ENCODE measurements around the gene CXCR5. TPM values are rescaled to one million over a fixed set of nuclear protein-coding genes. Genes with fewer than 3 reads are reported as not detected.

CXCR5 gene
- total RNA-seq (not detected in 2 replicates), polyA plus RNA-seq (not detected in 2 replicates), polyA minus RNA-seq (ENCODE audit: low replicate concordance) (not detected in 2 replicates)
- polyA plus RNA-seq (2012): not detected in 2 replicates

DNA sequence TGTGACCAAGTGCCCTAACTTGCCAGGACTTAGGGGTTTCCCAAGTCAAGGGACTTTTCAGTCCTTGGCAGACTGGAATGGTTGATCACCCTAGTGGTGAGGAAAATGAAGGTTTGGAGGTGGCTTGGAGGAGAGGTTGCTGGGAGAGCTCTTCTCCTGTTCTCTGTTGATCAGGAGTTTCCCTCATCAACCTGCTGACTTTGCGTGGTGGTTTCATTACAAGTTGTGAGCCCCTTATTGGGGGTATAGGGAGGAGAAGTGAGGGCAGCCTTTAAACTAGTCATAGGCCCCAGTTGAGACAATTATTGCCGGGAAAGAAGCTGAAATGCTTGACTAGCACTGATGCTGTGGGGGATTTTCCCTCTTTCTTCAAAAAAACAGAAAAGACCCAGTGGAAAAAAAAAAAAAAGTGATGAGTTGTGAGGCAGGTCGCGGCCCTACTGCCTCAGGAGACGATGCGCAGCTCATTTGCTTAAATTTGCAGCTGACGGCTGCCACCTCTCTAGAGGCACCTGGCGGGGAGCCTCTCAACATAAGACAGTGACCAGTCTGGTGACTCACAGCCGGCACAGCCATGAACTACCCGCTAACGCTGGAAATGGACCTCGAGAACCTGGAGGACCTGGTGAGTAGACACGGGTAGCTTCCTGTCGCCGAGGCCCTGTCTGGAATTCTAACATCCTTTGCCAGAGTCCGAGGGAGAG lies at the start of gene CXCR5:
Gene CXCR5, plus strand, starts transcription at position 525 of the 704 bp plus-strand sequence. Its CDS starts 50 bp downstream, at position 575.
- TF ChIP-seq EZH2 (IDR thresholded peaks at IDR 0.05; ENCODE audit: low read length, missing control alignments): no peak
- TF ChIP-seq, protein P1, sequence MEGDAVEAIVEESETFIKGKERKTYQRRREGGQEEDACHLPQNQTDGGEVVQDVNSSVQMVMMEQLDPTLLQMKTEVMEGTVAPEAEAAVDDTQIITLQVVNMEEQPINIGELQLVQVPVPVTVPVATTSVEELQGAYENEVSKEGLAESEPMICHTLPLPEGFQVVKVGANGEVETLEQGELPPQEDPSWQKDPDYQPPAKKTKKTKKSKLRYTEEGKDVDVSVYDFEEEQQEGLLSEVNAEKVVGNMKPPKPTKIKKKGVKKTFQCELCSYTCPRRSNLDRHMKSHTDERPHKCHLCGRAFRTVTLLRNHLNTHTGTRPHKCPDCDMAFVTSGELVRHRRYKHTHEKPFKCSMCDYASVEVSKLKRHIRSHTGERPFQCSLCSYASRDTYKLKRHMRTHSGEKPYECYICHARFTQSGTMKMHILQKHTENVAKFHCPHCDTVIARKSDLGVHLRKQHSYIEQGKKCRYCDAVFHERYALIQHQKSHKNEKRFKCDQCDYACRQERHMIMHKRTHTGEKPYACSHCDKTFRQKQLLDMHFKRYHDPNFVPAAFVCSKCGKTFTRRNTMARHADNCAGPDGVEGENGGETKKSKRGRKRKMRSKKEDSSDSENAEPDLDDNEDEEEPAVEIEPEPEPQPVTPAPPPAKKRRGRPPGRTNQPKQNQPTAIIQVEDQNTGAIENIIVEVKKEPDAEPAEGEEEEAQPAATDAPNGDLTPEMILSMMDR (conservative IDR thresholded peaks at IDR 0.05 in 1 of 2, IDR thresholded peaks at IDR 0.05 in 1 of 2; ENCODE audit: low read depth in 1 of 2, low read length in 2 of 2): no peak
- no peak within 1 kb of the TSS for H3K27ac ChIP-seq (ENCODE audit: insufficient read depth, low read length)
- no peak within 1 kb of the TSS for H3K4me2 ChIP-seq (ENCODE audit: extremely low read depth, insufficient read depth, low read length)
- peak in 1 of 2 donors; percentile 50 for DNase-seq (ENCODE audit: low read depth in 2 of 2)
- no peaks in the 10 kb centered on the region for H3K36me3 ChIP-seq (ENCODE audit: control insufficient read depth, insufficient read depth, low read length)
- H3K4me3 ChIP-seq (replicated peaks in 1 of 4; ENCODE audit: control extremely low read depth in 1 of 4, insufficient read depth in 1 of 4, low read depth in 3 of 4, low read length in 4 of 4): no peak within 1 kb of the TSS
- no peak within 1 kb of the TSS for H3K9ac ChIP-seq (ENCODE audit: insufficient read depth, low read length)
- H3K4me1 ChIP-seq (ENCODE audit: control insufficient read depth, extremely low read depth, insufficient read depth, low read length): peaks cover 9% of the 10 kb centered on the region
- peaks cover 3% of the 10 kb centered on the region for H3K27me3 ChIP-seq (ENCODE audit: control insufficient read depth, insufficient read depth, low read length)
- H3K9me3 ChIP-seq (ENCODE audit: control insufficient read depth, insufficient read depth, low read depth, low read length): no peaks in the 10 kb centered on the region
- no peaks in the 10 kb centered on the region for H3K79me2 ChIP-seq (ENCODE audit: control insufficient read depth, insufficient read depth, low read length)
- no peaks in the 10 kb centered on the region for H4K20me1 ChIP-seq (ENCODE audit: control insufficient read depth, extremely low read depth, insufficient read depth, low read length)
- no peak within 1 kb of the TSS for H2AFZ ChIP-seq (ENCODE audit: low read length)

DNA sequence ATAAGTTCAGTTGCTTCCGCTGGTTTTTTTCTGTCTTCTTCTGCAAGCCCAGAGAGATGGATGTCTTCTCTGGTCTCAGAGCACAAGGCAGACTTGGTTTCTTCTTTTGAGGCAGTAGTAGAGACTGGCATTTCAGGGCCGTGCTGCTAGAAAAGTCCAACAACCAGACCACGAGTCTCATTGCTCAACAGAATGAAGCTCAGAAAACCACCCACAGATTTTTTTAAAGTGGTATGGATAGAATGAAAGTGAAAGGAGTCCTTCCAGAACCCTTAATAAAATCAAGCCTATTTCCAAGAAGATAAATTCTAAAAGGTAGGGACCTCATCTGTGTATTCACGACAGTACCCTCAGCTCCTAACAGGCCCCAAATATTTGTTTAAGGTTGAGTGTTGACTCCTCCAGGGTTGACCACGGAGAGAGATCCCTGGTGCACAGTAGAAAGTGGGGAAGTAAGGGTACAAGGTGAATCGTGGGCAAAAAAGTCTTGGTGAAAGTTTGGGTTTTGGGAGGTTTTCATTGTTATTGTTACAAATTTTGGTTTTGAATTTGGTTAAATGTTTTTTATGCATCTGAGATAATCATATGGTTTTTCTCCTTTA lies 49.2 kb upstream of the CXCR5 start:
- Histone ChIP-seq H3K4me2 (ENCODE audit: extremely low read depth, insufficient read depth, low read length) (no peak overlapping the region), H2AFZ (ENCODE audit: low read length) (no peak overlapping the region), H3K27ac (ENCODE audit: insufficient read depth, low read length) (no peak overlapping the region), H4K20me1 (ENCODE audit: control insufficient read depth, extremely low read depth, insufficient read depth, low read length) (no peaks in the 10 kb centered on the region), H3K36me3 (ENCODE audit: control insufficient read depth, insufficient read depth, low read length) (no peaks in the 10 kb centered on the region), H3K27me3 (ENCODE audit: control insufficient read depth, insufficient read depth, low read length) (peaks cover 2% of the 10 kb centered on the region), H3K79me2 (ENCODE audit: control insufficient read depth, insufficient read depth, low read length) (no peaks in the 10 kb centered on the region), H3K9me3 (ENCODE audit: control insufficient read depth, insufficient read depth, low read depth, low read length) (no peaks in the 10 kb centered on the region), H3K4me1 (ENCODE audit: control insufficient read depth, extremely low read depth, insufficient read depth, low read length) (no peaks in the 10 kb centered on the region), H3K9ac (ENCODE audit: insufficient read depth, low read length) (no peak overlapping the region), H3K4me3 (replicated peaks in 1 of 4; ENCODE audit: control extremely low read depth in 1 of 4, insufficient read depth in 1 of 4, low read depth in 3 of 4, low read length in 4 of 4) (no peak overlapping the region)
- TF ChIP-seq, protein P1 (conservative IDR thresholded peaks at IDR 0.05 in 1 of 2, IDR thresholded peaks at IDR 0.05 in 1 of 2; ENCODE audit: low read depth in 1 of 2, low read length in 2 of 2): no peak
- no peak for TF ChIP-seq EZH2 (IDR thresholded peaks at IDR 0.05; ENCODE audit: low read length, missing control alignments)
- DNase-seq (ENCODE audit: low read depth in 2 of 2): peak in 1 of 2 donors; percentile 11

DNA sequence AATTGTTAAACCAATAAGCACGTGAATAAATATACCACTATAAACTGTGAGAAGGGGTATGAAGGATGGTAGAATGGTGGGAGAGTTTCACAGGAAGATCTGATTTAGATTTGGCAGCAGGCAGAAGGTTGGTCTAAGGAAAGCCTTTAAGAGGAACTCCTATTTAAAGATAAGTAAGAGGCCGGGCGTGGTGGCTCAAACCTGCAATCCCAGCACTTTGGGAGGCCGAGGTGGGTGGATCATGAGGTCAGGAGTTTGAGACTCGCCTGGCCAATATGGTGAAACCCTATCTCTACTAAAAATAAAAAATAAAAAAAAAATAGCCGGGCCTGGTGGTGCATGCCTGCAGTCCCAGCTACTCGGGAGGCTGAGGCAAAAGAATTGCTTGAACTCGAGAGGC lies 45.8 kb upstream of the CXCR5 start:
- Histone ChIP-seq H3K4me1 (ENCODE audit: control insufficient read depth, extremely low read depth, insufficient read depth, low read length) (no peaks in the 10 kb centered on the region), H3K27me3 (ENCODE audit: control insufficient read depth, insufficient read depth, low read length) (peaks cover 2% of the 10 kb centered on the region), H3K4me3 (replicated peaks in 1 of 4; ENCODE audit: control extremely low read depth in 1 of 4, insufficient read depth in 1 of 4, low read depth in 3 of 4, low read length in 4 of 4) (no peak overlapping the region), H4K20me1 (ENCODE audit: control insufficient read depth, extremely low read depth, insufficient read depth, low read length) (no peaks in the 10 kb centered on the region), H2AFZ (ENCODE audit: low read length) (no peak overlapping the region), H3K79me2 (ENCODE audit: control insufficient read depth, insufficient read depth, low read length) (no peaks in the 10 kb centered on the region), H3K9me3 (ENCODE audit: control insufficient read depth, insufficient read depth, low read depth, low read length) (no peaks in the 10 kb centered on the region), H3K27ac (ENCODE audit: insufficient read depth, low read length) (no peak overlapping the region), H3K9ac (ENCODE audit: insufficient read depth, low read length) (no peak overlapping the region), H3K36me3 (ENCODE audit: control insufficient read depth, insufficient read depth, low read length) (no peaks in the 10 kb centered on the region), H3K4me2 (ENCODE audit: extremely low read depth, insufficient read depth, low read length) (no peak overlapping the region)
- TF ChIP-seq, protein P1 (conservative IDR thresholded peaks at IDR 0.05 in 1 of 2, IDR thresholded peaks at IDR 0.05 in 1 of 2; ENCODE audit: low read depth in 1 of 2, low read length in 2 of 2): no peak
- TF ChIP-seq EZH2 (IDR thresholded peaks at IDR 0.05; ENCODE audit: low read length, missing control alignments): no peak
- DNase-seq (ENCODE audit: low read depth in 2 of 2): no peak
